ENCODE measurements around the gene CNN2.

CNN2 gene

DNA sequence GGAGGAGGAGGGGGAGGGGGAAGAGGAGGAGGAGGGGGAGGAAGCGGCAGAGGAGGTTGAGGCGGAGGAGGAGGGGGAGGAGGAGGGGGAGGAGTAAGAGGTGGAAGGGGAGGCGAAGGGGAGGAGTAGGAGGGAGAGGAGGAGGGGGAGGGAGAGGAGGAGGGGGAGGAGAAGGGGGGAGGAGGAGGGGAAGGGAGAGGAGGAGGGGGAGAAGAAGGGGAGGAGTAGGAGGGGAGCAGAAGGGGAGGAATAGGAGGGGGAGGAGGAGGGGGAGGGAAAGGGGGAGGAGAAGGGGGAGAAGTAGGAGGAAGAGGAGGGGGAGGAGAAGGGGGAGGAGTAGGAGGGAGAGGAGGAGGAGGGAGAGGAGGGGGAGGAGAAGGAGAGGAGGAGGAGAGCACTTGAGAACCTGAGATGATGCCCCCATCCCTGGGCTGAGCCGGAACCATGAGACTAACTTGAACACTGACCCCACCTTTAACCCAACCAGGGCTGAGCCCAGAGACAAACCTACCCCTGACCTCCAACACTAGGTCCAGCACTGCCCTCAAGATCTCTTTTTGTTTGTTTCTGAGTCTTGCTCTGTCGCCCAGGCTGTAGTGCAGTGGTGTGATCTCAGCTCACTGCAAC, 26.1 kb downstream of the CNN2 start:
- DNase-seq (ENCODE audit: low read depth in 1 of 2, low spot score in 1 of 2), result no peak
- TF ChIP-seq GABPA (IDR thresholded peaks at IDR 0.05; ENCODE audit: low read depth) (no peak), SPI1 (IDR thresholded peaks at IDR 0.05; ENCODE audit: borderline replicate concordance, low read depth) (no peak), POLR2AphosphoS5 (IDR thresholded peaks at IDR 0.05; ENCODE audit: low read depth) (no peak)
- TF ChIP-seq, protein P1, sequence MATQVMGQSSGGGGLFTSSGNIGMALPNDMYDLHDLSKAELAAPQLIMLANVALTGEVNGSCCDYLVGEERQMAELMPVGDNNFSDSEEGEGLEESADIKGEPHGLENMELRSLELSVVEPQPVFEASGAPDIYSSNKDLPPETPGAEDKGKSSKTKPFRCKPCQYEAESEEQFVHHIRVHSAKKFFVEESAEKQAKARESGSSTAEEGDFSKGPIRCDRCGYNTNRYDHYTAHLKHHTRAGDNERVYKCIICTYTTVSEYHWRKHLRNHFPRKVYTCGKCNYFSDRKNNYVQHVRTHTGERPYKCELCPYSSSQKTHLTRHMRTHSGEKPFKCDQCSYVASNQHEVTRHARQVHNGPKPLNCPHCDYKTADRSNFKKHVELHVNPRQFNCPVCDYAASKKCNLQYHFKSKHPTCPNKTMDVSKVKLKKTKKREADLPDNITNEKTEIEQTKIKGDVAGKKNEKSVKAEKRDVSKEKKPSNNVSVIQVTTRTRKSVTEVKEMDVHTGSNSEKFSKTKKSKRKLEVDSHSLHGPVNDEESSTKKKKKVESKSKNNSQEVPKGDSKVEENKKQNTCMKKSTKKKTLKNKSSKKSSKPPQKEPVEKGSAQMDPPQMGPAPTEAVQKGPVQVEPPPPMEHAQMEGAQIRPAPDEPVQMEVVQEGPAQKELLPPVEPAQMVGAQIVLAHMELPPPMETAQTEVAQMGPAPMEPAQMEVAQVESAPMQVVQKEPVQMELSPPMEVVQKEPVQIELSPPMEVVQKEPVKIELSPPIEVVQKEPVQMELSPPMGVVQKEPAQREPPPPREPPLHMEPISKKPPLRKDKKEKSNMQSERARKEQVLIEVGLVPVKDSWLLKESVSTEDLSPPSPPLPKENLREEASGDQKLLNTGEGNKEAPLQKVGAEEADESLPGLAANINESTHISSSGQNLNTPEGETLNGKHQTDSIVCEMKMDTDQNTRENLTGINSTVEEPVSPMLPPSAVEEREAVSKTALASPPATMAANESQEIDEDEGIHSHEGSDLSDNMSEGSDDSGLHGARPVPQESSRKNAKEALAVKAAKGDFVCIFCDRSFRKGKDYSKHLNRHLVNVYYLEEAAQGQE (IDR thresholded peaks at IDR 0.05; ENCODE audit: insufficient replicate concordance, low read depth), result no peak
- TF ChIP-seq, protein P2, sequence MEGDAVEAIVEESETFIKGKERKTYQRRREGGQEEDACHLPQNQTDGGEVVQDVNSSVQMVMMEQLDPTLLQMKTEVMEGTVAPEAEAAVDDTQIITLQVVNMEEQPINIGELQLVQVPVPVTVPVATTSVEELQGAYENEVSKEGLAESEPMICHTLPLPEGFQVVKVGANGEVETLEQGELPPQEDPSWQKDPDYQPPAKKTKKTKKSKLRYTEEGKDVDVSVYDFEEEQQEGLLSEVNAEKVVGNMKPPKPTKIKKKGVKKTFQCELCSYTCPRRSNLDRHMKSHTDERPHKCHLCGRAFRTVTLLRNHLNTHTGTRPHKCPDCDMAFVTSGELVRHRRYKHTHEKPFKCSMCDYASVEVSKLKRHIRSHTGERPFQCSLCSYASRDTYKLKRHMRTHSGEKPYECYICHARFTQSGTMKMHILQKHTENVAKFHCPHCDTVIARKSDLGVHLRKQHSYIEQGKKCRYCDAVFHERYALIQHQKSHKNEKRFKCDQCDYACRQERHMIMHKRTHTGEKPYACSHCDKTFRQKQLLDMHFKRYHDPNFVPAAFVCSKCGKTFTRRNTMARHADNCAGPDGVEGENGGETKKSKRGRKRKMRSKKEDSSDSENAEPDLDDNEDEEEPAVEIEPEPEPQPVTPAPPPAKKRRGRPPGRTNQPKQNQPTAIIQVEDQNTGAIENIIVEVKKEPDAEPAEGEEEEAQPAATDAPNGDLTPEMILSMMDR (IDR thresholded peaks at IDR 0.05; ENCODE audit: insufficient read depth, low read length), result no peak
- Histone ChIP-seq H3K27me3 (ENCODE audit: insufficient read depth, poor library complexity, severe bottlenecking) (no peaks in the 10 kb centered on the region), H3K4me3 (replicated peaks; ENCODE audit: insufficient read depth, low read length) (no peak overlapping the region), H3K27ac (replicated peaks) (no peak overlapping the region)

DNA sequence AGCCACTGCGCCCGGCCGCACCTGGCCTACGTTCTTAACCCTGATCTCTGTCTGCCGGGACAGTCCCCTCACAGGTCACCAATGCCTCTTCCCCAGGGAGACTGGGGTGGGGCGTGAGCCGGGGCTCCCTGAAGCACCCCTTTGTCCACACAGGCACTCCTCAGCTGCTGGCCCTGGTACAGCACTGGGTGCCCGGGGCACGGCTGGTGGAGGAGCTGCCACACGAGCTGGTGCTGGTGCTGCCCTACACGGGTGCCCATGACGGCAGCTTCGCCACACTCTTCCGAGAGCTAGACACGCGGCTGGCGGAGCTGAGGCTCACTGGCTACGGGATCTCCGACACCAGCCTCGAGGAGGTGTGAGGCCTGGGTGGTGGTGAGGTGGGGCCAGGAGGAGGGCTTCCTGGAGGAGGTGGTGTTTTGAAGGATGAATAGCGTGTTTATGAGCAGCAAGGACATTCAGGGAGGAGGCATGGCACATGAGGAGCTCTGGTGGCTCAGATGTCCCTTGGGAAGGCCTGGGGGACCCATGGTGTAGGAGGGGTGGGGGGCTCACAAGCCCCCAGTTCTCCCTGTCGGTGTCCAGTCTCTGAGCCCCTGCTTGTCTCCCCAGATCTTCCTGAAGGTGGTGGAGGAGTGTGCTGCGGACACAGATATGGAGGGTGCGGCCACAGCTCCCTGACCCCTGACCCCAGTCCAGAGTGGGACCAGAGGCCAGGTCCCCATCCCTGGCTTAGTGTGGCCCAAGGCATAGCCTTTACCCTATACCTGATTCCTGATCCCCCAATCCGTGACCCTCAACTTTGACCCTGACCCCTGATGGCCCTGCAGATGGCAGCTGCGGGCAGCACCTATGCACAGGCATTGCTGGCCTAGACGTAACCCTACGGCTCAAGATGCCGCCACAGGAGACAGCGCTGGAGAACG, 27.0 kb downstream of the CNN2 start:
- Histone ChIP-seq H3K27me3 (ENCODE audit: insufficient read depth, poor library complexity, severe bottlenecking) (no peaks in the 10 kb centered on the region), H3K4me3 (replicated peaks; ENCODE audit: insufficient read depth, low read length) (no peak overlapping the region), H3K27ac (replicated peaks) (no peak overlapping the region)
- TF ChIP-seq SPI1 (IDR thresholded peaks at IDR 0.05; ENCODE audit: borderline replicate concordance, low read depth) (no peak), GABPA (IDR thresholded peaks at IDR 0.05; ENCODE audit: low read depth) (no peak), POLR2AphosphoS5 (IDR thresholded peaks at IDR 0.05; ENCODE audit: low read depth) (no peak)
- TF ChIP-seq, protein P1 (IDR thresholded peaks at IDR 0.05; ENCODE audit: insufficient replicate concordance, low read depth), result no peak
- TF ChIP-seq, protein P2 (IDR thresholded peaks at IDR 0.05; ENCODE audit: insufficient read depth, low read length), result no peak
- no peak for DNase-seq (ENCODE audit: low read depth in 1 of 2, low spot score in 1 of 2)

DNA sequence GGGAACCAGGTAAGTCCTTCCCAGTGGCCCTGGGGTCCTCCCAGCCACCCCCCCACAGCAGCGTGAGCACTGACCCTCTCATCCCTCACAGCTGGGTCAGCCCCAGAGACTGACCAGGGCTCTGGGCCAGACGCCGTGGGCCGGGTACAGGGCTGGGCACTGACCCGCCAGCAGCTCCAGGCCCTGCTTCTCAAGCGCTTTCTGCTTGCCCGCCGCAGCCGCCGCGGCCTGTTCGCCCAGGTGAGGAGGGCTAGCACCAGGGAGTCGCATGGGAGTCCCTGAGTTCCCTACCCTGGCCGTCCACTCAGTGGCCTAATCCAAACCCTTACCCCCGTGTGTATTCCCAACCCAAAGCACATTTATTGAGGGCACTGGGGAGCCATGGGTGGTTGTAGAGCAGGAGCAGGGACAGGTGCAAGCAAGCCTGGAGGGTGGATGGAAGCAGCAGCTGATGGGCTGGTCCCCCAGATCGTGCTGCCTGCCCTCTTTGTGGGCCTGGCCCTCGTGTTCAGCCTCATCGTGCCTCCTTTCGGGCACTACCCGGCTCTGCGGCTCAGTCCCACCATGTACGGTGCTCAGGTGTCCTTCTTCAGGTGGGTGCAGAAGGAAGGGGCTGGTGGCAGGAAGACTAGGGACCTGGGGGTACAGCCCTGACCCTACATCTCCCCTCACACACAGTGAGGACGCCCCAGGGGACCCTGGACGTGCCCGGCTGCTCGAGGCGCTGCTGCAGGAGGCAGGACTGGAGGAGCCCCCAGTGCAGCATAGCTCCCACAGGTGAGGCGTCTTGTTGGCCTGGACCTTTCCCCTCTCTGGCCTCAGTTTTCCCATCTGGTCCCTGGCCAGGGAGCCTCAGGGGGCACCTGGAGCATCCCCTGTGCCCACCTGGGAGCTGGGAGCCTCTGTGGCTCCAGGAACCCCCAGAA, 28.0 kb downstream of the CNN2 start:
- no peak for TF ChIP-seq GABPA (IDR thresholded peaks at IDR 0.05; ENCODE audit: low read depth)
- TF ChIP-seq, protein P1 (IDR thresholded peaks at IDR 0.05; ENCODE audit: insufficient replicate concordance, low read depth), result no peak
- TF ChIP-seq SPI1 (IDR thresholded peaks at IDR 0.05; ENCODE audit: borderline replicate concordance, low read depth), result no peak
- TF ChIP-seq, protein P2 (IDR thresholded peaks at IDR 0.05; ENCODE audit: insufficient read depth, low read length), result no peak
- no peak for TF ChIP-seq POLR2AphosphoS5 (IDR thresholded peaks at IDR 0.05; ENCODE audit: low read depth)
- DNase-seq (ENCODE audit: low read depth in 1 of 2, low spot score in 1 of 2), result no peak
- Histone ChIP-seq H3K27me3 (ENCODE audit: insufficient read depth, poor library complexity, severe bottlenecking) (no peaks in the 10 kb centered on the region), H3K4me3 (replicated peaks; ENCODE audit: insufficient read depth, low read length) (no peak overlapping the region), H3K27ac (replicated peaks) (no peak overlapping the region)

All from HL-60 (cell line).